HG02642 (cell line): ENCODE data around the gene BBC3.
"Not testable (repeated sequence)": the region's sequence is repeated elsewhere in the genome, so short reads cannot be mapped to it uniquely, and the experiment has no call there.

Experiments
- ATAC-seq: cut with Tn5 transposase; IDR thresholded peaks from one replicate; pipeline ENCODE4 v1.9.1; 2021; ENCODE audit warnings: mild to moderate bottlenecking; ENCODE audit not compliant: unreplicated experiment, poor library complexity

Gene BBC3

GRCh38 chr19:47258895-47259555, 28.0 kb upstream of the BBC3 start:
- no peak for ATAC-seq

- ATAC-seq = no peak
Measured at GRCh38 chr19:47258434-47258833, 27.4 kb upstream of the BBC3 start.

GRCh38 chr19:47257411-47258169, 26.6 kb upstream of the BBC3 start:
- no peak for ATAC-seq

GRCh38 chr19:47256693-47257410, 25.9 kb upstream of the BBC3 start:
- peak; percentile 74 for ATAC-seq

- ATAC-seq = peak; percentile 50
Measured at GRCh38 chr19:47255879-47256692, 25.1 kb upstream of the BBC3 start, which contains the start of gene CCDC9. CCDC9 (plus strand) TSS chr19:47256525; CDS start chr19:47258401, 1,876 bp downstream.

- ATAC-seq = no peak
Measured at GRCh38 chr19:47253970-47254369, 23.0 kb upstream of the BBC3 start.

GRCh38 chr19:47253467-47253881, 22.5 kb upstream of the BBC3 start:
- ATAC-seq = no peak

GRCh38 chr19:47253016-47253415, 22.0 kb upstream of the BBC3 start:
- not testable (repeated sequence) for ATAC-seq

- ATAC-seq = no peak
Measured at GRCh38 chr19:47247308-47247990, 16.4 kb upstream of the BBC3 start.

- ATAC-seq = peak; percentile 63
Measured at GRCh38 chr19:47243776-47244547, 13.0 kb upstream of the BBC3 start.

- ATAC-seq = no peak
Measured at GRCh38 chr19:47243364-47243775, 12.4 kb upstream of the BBC3 start.

- ATAC-seq = no peak
Measured at GRCh38 chr19:47241919-47242577, 11.0 kb upstream of the BBC3 start.

GRCh38 chr19:47240996-47241918, 10.3 kb upstream of the BBC3 start:
- no peak for ATAC-seq

GRCh38 chr19:47240556-47240955, 9.6 kb upstream of the BBC3 start:
- no peak for ATAC-seq

GRCh38 chr19:47239610-47240296, 8.8 kb upstream of the BBC3 start:
- no peak for ATAC-seq

- ATAC-seq = no peak
Measured at GRCh38 chr19:47239152-47239551, 8.2 kb upstream of the BBC3 start.
